Neutrophil (primary cell): ENCODE data around the gene IRS2.
"Not testable (repeated sequence)": the region's sequence is repeated elsewhere in the genome, so short reads cannot be mapped to it uniquely, and the experiment has no call there.

Source experiments
- H3K27ac ChIP-seq: fragments of 200-600 bp; sonication (generic); 2 replicates; pipeline ENCODE4 v1.5.1; 2016; ENCODE audit warnings: mild to moderate bottlenecking, moderate library complexity
- H3K27me3 ChIP-seq: fragments of 200-600 bp; sonication (generic); 2 replicates; pipeline ENCODE4 v1.6.0; 2016; ENCODE audit warnings: mild to moderate bottlenecking
- H3K36me3 ChIP-seq: fragments of 200-600 bp; sonication (generic); 2 replicates; pipeline ENCODE4 v1.5.1; 2017
- H3K4me1 ChIP-seq, 2 experiments: fragments of 200-600 bp in 1 of 2; sonication (generic) in 1 of 2; 1 replicate in 1 of 2; 2 replicates in 1 of 2; pipeline versions ENCODE4 v1.5.1 to v1.6.1; 2013 to 2016; ENCODE audit warnings: low read depth in 1 of 2, low read length in 1 of 2, mild to moderate bottlenecking in 1 of 2, moderate library complexity in 1 of 2; ENCODE audit not compliant: control insufficient read depth in 1 of 2, insufficient read depth in 1 of 2
- H3K4me3 ChIP-seq, 2 experiments: fragments of 200-600 bp in 1 of 2; sonication (generic) in 1 of 2; 1 replicate in 1 of 2; 2 replicates in 1 of 2; pipeline ENCODE4 v1.5.1; 2013 to 2016; ENCODE audit warnings: low read depth in 1 of 2, low read length in 1 of 2, mild to moderate bottlenecking in 1 of 2, moderate library complexity in 1 of 2
- H3K9me3 ChIP-seq: fragments of 200-600 bp; sonication (generic); 2 replicates; pipeline ENCODE4 v1.5.1; 2016
- CTCF ChIP-seq: fragments of 200-600 bp; sonication (generic); IDR thresholded peaks from 2 replicates; pipeline ENCODE4 v1.5.1; 2016; ENCODE audit warnings: antibody characterized with exemption

Gene IRS2

GRCh38 chr13:109734002-109734785 lies 52.2 kb downstream of the IRS2 start:
- Histone ChIP-seq H3K27me3 (no peaks in the 10 kb centered on the region), H3K36me3 (no peaks in the 10 kb centered on the region), H3K9me3 (no peaks in the 10 kb centered on the region), H3K4me1 (peaks cover 0 to 3% of the 10 kb centered on the region in 2 experiments), H3K4me3 (no peak overlapping the region), H3K27ac (no peak overlapping the region)
- TF ChIP-seq CTCF = no peak

- Histone ChIP-seq H3K27me3 (no peaks in the 10 kb centered on the region), H3K4me3 (no peak overlapping the region), H3K27ac (no peak overlapping the region), H3K4me1 (peaks cover 0 to 3% of the 10 kb centered on the region in 2 experiments), H3K36me3 (no peaks in the 10 kb centered on the region), H3K9me3 (no peaks in the 10 kb centered on the region)
- no peak for TF ChIP-seq CTCF
Observed at GRCh38 chr13:109733550-109733949, 52.8 kb downstream of the IRS2 start.

- H3K4me3 ChIP-seq, H3K27ac ChIP-seq, H3K4me1 ChIP-seq, H3K9me3 ChIP-seq, H3K27me3 ChIP-seq, H3K36me3 ChIP-seq: not testable (repeated sequence)
Observed at GRCh38 chr13:109732470-109733170, 53.8 kb downstream of the IRS2 start.

DNA sequence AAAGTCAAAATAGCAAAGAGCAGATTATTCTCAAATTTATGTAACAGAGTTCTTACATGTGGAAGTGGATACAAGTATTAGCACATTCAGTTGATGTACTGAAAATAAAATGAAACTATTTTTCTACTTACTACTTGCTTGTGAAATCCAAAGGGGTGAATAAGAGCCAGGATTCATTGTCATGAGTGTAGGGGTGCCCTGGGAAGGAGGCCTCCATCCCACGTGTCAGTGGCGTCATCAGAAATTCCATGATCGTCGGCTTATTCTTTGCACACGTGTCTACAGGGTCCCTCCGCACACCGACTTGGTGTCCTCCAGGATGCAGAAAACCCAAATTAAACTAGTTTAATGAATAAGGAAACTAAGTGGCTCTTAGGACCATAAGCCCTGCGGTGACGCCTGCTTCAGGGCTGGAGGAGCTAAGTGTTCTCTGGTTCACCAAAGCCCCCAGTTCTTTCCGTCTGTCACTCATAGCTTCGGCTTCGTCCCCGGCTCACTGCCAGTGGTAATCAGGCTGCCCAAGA lies 55.5 kb downstream of the IRS2 start:
- Histone ChIP-seq H3K27me3 (no peaks in the 10 kb centered on the region), H3K4me3 (peak overlapping the region; percentile 53 to 68), H3K36me3 (no peaks in the 10 kb centered on the region), H3K27ac (peak overlapping the region; percentile 78), H3K4me1 (peaks cover 2 to 3% of the 10 kb centered on the region in 2 experiments), H3K9me3 (no peaks in the 10 kb centered on the region)
- no peak for TF ChIP-seq CTCF

DNA sequence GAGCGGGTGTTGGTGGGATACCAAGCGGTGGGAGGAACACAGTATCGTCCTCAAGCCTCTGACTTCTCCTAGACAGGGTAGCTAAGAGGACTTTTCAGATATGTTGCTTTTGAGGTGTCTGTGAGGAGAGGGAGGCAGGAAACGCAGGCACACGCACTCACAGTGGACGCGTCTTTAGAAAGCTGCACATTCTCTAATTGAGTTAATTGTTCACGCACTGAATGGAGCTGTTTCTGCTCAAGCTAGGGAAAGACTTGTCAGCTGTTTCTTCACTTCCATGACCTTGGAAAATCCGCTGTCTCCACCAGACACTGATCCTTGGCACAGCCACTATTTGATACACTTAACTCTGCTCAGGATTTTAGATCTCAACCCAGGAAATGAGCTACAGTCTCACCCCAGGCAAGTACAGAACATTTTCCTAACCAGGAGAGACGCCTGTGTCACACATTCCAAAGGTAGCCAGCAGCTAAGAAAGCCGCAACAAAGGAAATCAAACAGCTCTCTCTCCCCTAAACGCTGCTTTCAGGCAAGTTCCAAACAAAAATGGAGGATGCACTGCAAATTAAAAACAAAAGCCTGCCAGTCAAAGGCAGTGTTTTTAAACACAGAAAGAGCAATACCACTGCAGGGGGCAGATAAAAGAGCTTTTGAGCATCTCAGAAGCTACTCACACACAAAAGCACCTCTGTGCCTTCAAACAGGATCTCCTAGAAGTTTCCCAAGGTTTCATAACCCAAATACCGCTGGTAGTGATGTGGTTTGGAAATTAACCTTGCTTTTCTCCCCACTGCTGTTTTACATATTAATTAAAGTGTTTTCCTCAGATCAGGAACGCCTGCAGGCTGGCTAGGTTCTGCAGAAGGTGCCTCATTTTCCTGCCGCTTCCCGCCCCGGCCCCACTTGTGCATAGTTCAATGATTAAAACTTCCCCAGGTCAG lies 57.3 kb downstream of the IRS2 start:
- Histone ChIP-seq H3K27me3 (no peaks in the 10 kb centered on the region), H3K9me3 (no peaks in the 10 kb centered on the region), H3K27ac (no peak overlapping the region), H3K4me1 (peaks cover 9 to 12% of the 10 kb centered on the region in 2 experiments), H3K36me3 (no peaks in the 10 kb centered on the region), H3K4me3 (peak overlapping the region; percentile 42 to 53)
- TF ChIP-seq CTCF = no peak
